HG03575 (cell line): ENCODE data around the gene DNAJB8.

ENCODE experiments used
- ATAC-seq: cut with Tn5 transposase; IDR thresholded peaks from one replicate; pipeline ENCODE4 v1.9.1; 2021; ENCODE audit not compliant: unreplicated experiment, insufficient number of reproducible peaks, low FRiP score; ENCODE audit errors: extremely low read depth

DNAJB8 gene

GRCh38 chr3:128421439-128421836 lies 45.3 kb downstream of the DNAJB8 start:
- no peak for ATAC-seq

- no peak for ATAC-seq
Observed at GRCh38 chr3:128420720-128421438, 45.8 kb downstream of the DNAJB8 start.

GRCh38 chr3:128420289-128420688 lies 46.4 kb downstream of the DNAJB8 start:
- ATAC-seq: no peak

- ATAC-seq: no peak
Observed at GRCh38 chr3:128419311-128419710, 47.4 kb downstream of the DNAJB8 start.

- no peak for ATAC-seq
Observed at GRCh38 chr3:128418900-128419299, 47.8 kb downstream of the DNAJB8 start.

GRCh38 chr3:128416578-128417211 lies 50.0 kb downstream of the DNAJB8 start:
- ATAC-seq: no peak

- no peak for ATAC-seq
Observed at GRCh38 chr3:128415773-128416577, 50.7 kb downstream of the DNAJB8 start.

- no peak for ATAC-seq
Observed at GRCh38 chr3:128415200-128415772, 51.4 kb downstream of the DNAJB8 start.

- ATAC-seq: no peak
Observed at GRCh38 chr3:128413413-128414205, 53.1 kb downstream of the DNAJB8 start.

GRCh38 chr3:128413003-128413370 lies 53.7 kb downstream of the DNAJB8 start:
- no peak for ATAC-seq
